AG09319 (cell line): ENCODE measurements around the gene YTHDC2.
A peak's percentile ranks its signal among the peaks of the same experiment; 100 is the strongest.
"Not testable (repeated sequence)": the region's sequence is repeated elsewhere in the genome, so short reads cannot be mapped to it uniquely, and the experiment has no call there.

Source experiments
- DNase-seq: peaks from one replicate; pipeline ENCODE4 v3.0.0-alpha.2; 2010; ENCODE audit warnings: low read depth; ENCODE audit errors: extremely low read depth
- TF ChIP-seq, protein P1 (sequence below): IDR thresholded peaks from 2 replicates; pipeline ENCODE4 v1.5.1; 2011; ENCODE audit warnings: low read depth, mild to moderate bottlenecking, inconsistent platforms, low read length, moderate library complexity

YTHDC2 gene

DNA sequence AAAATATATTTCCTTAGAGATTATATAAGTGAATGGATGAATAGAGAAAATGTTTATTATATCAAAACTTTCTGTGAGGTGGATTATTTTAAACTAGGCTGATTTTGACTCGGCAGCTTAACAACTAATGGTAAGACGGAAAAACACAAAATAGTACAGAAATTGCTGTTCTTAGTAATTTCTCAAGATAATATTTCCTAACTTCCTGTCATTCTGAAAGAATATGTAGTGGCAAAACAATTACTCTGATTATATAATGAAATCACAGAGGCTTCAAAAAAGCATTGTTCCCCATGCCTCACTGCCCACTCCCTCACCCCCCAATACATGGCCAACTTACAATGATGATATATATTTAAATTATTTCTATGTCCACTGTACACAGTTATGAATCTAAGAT is 85.4 kb downstream of the YTHDC2 start:
- no peak for DNase-seq
- TF ChIP-seq, protein P1, sequence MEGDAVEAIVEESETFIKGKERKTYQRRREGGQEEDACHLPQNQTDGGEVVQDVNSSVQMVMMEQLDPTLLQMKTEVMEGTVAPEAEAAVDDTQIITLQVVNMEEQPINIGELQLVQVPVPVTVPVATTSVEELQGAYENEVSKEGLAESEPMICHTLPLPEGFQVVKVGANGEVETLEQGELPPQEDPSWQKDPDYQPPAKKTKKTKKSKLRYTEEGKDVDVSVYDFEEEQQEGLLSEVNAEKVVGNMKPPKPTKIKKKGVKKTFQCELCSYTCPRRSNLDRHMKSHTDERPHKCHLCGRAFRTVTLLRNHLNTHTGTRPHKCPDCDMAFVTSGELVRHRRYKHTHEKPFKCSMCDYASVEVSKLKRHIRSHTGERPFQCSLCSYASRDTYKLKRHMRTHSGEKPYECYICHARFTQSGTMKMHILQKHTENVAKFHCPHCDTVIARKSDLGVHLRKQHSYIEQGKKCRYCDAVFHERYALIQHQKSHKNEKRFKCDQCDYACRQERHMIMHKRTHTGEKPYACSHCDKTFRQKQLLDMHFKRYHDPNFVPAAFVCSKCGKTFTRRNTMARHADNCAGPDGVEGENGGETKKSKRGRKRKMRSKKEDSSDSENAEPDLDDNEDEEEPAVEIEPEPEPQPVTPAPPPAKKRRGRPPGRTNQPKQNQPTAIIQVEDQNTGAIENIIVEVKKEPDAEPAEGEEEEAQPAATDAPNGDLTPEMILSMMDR: no peak

DNA sequence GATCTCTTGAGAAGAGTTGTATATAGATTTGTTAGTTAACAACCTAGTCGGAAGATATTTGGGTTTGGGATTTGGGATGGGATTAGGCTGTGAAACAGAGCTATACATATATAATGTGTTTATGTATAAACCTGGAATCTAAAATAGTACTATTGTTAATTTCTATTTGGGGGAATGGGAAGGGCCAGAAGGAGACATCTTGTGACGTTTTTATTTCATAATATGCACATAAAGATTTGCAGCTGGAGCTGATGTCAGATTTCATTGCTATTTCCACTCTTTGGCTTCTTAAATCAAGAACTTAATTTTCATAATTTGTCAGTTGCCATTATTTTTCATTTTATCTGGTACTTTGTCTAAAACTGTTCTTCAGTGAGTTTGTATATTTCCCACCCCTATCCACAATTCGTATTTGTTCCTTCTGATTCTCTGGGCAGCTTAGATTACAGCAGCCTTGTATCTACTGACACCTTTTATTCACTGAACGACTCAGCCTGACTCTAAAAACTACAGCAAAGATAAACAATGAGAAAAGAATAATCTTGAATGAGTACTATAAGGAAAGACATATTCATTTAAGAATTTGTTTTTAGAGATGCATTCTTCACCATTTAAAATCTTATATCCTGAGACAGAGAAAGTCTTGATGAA is 86.9 kb downstream of the YTHDC2 start:
- TF ChIP-seq, protein P1: no peak
- no peak for DNase-seq

DNA sequence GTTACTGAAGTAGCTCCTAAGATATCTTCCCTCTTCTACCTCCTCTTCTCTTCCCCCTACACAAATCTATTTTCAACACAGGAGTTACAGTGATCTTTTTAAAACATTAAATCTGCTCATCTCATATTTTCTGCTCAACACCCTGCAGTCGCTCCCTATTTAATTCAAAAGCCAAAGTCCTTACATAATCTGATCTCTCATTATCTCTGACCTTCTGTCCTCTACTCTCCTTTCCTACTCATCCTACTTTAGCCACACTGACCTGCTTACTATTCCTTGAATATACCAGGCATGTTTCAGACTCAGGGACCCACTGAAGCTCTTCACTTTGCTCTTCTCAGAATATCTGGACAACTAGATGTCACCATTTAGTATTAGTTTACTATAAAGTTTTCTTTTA is 87.9 kb downstream of the YTHDC2 start:
- TF ChIP-seq, protein P1: no peak
- no peak for DNase-seq

DNA sequence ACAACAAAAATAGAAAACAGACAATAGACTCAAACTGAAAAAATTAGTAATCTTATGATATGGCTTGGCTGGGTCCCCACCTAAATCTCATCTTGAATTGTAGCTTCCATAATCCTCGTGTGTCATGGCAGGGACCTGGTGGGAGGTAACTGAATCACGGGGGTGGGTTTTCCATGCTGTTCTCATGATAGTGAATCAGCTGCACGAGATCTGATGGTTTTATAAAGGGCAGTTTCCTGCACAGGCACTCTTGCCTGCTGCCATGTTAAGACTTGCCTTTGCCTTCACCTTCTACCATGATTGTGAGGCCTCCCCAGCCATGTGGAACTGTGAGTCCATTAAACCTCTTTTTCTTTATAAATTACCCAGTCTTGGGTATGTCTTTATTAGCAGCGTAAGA is 89.8 kb downstream of the YTHDC2 start:
- DNase-seq: not testable (repeated sequence)

DNA sequence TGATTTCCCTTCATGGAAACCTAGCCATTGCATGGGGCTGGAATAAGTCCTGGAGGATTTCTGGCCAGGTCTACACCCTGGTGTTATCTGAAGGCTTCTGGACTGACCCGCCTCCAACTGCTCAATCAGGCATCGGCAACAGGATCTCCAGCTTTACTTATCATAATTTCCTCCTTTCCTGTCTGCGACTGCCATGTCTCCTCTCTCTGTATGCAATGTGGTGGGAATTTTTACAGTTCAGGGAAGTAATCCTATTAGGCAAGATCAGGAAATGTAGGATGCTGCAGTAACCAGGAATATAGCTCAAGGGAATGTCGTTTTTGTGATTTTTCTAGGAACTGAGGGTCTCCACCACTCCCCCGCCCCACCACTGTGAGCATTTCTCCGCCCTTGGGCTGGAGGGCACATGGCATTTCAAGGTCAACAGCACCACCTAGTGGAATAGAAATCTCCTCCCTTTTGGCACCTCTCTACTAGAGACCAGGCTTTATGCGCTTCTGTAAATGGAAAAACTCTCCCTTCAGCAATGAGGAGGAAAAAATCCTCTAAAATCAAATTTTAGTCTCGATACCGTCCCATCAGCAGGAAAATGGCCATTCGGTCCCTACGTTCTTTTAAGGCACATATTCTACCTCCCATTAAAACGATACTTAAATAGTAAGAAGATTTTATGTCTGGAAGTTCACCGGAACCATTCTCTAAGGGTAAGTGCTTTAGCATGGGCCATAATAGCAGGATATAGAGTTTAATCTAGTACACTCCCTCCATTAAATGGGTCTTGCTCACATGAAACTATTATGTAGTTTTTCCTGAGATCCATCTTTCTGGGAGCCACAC is 93.0 kb downstream of the YTHDC2 start:
- TF ChIP-seq, protein P1: peak; percentile 60
- DNase-seq: peak; percentile 11

DNA sequence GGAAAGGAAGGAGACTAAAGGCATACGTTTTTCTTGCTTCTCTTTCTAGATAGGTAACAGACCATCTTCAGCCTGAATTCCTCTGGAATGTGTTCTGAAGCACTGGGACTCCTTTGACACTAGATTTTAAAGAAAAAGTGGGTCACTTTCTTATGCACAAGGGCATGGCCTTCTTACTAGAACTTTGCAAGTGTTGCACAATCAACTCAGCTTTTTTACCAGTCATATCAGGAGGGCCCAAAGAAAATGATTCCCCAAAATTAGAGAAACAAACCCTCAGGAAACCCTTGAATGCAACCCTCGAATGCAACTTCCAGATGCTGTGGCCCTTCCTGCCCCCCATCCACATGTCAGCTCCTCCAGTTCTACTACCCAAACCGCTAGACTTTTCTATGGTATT is 93.9 kb downstream of the YTHDC2 start:
- TF ChIP-seq, protein P1: no peak
- no peak for DNase-seq

DNA sequence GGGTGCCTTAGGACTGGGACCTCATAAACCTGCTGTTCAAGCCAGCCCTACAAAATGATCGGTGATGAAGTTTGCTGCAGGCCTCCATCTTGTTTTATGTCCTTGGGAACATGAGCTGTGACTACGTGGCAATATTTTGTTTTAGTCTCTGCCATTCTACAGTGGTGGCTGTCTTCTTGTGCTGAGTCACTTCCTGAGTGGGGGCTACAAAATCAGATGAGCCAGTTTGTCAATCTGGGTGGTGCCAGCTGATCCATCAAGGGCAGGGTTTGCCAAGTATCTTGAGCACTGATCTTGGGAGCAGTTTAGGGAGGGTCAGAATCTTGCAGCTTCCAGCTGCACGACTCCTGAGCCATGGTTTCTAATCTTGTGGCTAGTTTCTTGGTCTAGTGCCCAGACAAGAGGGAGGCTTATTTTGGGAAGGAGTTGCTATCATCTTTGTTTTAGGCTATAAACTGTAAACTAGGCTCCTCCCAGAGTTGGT is 94.7 kb downstream of the YTHDC2 start:
- no peak for DNase-seq
- TF ChIP-seq, protein P1: no peak
